Endothelial cell of umbilical vein (primary cell): ENCODE measurements around the gene RAD1. TPM values are rescaled to one million over a fixed set of nuclear protein-coding genes. Genes with fewer than 3 reads are reported as not detected.

ENCODE experiments used
- BruUV-seq: library from RNA; stranded (reverse); fragments of 400-500 nt; replicated peaks from 2 replicates; lab custom pipeline; 2021; lab: Mats Ljungman, UMichigan
- CTCF ChIA-PET: fragments of 300-600, 350-600 bp; sonication (Branson Sonifier 250); formaldehyde crosslinking; loops from one replicate; lab custom pipeline; 2021; ENCODE audit warnings: antibody characterized with exemption, inconsistent platforms; lab: Charles Lee
- POLR2A ChIA-PET: fragments of 300-600, 350-600 bp; sonication (Branson Sonifier 250); formaldehyde crosslinking; loops from one replicate; lab custom pipeline; 2021; ENCODE audit warnings: antibody characterized with exemption, inconsistent platforms; lab: Charles Lee
- DNase-seq: peaks from one replicate; pipeline ENCODE4 v3.0.0-alpha.2; 2011; ENCODE audit warnings: low read depth, low spot score
- FAIRE-seq: peaks from 2 replicates; lab custom pipeline; 2011; peaks lifted over from hg19 to GRCh38; lab: Jason Lieb, UNC
- H2AFZ ChIP-seq: 2 replicates; pipeline ENCODE4 v1.6.0; 2012; ENCODE audit warnings: low read depth, low read length, control low read depth, inconsistent platforms
- H3K27ac ChIP-seq: 2 replicates; pipeline ENCODE4 v1.5.1; 2011; ENCODE audit warnings: low read depth, mild to moderate bottlenecking, control low read depth, low read length, moderate library complexity; ENCODE audit not compliant: insufficient read depth
- H3K27me3 ChIP-seq, 2 experiments: 2 replicates each; pipeline versions ENCODE4 v1.6.0 to v1.6.1; 2011; ENCODE audit warnings: low read length in 2 of 2, mixed read lengths in 1 of 2; ENCODE audit not compliant: control insufficient read depth in 2 of 2, insufficient read depth in 2 of 2
- H3K36me3 ChIP-seq, 2 experiments: 2 replicates in 1 of 2; 3 replicates in 1 of 2; pipeline ENCODE4 v1.5.1; 2011; ENCODE audit warnings: low read length in 2 of 2, mild to moderate bottlenecking in 1 of 2, moderate library complexity in 1 of 2; ENCODE audit not compliant: control insufficient read depth in 2 of 2, insufficient read depth in 2 of 2; ENCODE audit errors: extremely low read depth in 1 of 2
- H3K4me1 ChIP-seq: 3 replicates; pipeline ENCODE4 v1.5.1; 2011; ENCODE audit warnings: mild to moderate bottlenecking, low read length; ENCODE audit not compliant: control insufficient read depth, insufficient read depth; ENCODE audit errors: extremely low read depth
- H3K4me2 ChIP-seq: 2 replicates; pipeline ENCODE4 v1.6.1; 2011; ENCODE audit warnings: low read length, control low read depth, mixed read lengths; ENCODE audit not compliant: insufficient read depth
- H3K4me3 ChIP-seq, 3 experiments: fragments of 200-600 bp in 1 of 3; sonication (generic), shearing (Covaris generic) in 1 of 3; replicated peaks in 1 of 3; 2 replicates each; pipeline ENCODE4 v1.5.1; 2011 to 2016; ENCODE audit warnings: control low read depth in 3 of 3, low read length in 3 of 3, mild to moderate bottlenecking in 2 of 3, inconsistent platforms in 1 of 3, low read depth in 1 of 3, moderate library complexity in 1 of 3; ENCODE audit not compliant: insufficient read depth in 1 of 3
- H3K79me2 ChIP-seq: 2 replicates; pipeline ENCODE4 v1.6.0; 2012; ENCODE audit warnings: low read length, inconsistent platforms; ENCODE audit not compliant: control insufficient read depth, insufficient read depth
- H3K9ac ChIP-seq: replicated peaks from 2 replicates; pipeline ENCODE3; 2011; ENCODE audit warnings: low read length, control low read depth; ENCODE audit not compliant: insufficient read depth; ENCODE audit errors: extremely low read depth
- H3K9me1 ChIP-seq: replicated peaks from 3 replicates; pipeline ENCODE4 v1.6.0; 2011; ENCODE audit warnings: mild to moderate bottlenecking, low read length; ENCODE audit not compliant: control insufficient read depth, insufficient read depth; ENCODE audit errors: extremely low read depth
- H3K9me3 ChIP-seq: replicated peaks from 2 replicates; pipeline ENCODE4 v1.5.1; 2012; ENCODE audit warnings: low read length, inconsistent platforms; ENCODE audit not compliant: control insufficient read depth, insufficient read depth
- H4K20me1 ChIP-seq: replicated peaks from 2 replicates; pipeline ENCODE3; 2011; ENCODE audit warnings: mild to moderate bottlenecking, low read length; ENCODE audit not compliant: control insufficient read depth, insufficient read depth; ENCODE audit errors: extremely low read depth
- EZH2 ChIP-seq: IDR thresholded peaks from 2 replicates; pipeline ENCODE4 v1.6.1; 2012; ENCODE audit warnings: borderline replicate concordance, low read depth, mild to moderate bottlenecking, moderate library complexity, low read length, inconsistent platforms; ENCODE audit not compliant: severe bottlenecking
- FOS ChIP-seq: IDR thresholded peaks from 2 replicates; pipeline ENCODE4 v1.6.1; 2011; ENCODE audit warnings: mild to moderate bottlenecking, low read length, moderate library complexity, borderline replicate concordance; ENCODE audit not compliant: insufficient read depth
- POLR2A ChIP-seq: IDR thresholded peaks from 2 replicates; pipeline ENCODE4 v1.6.1; 2012; ENCODE audit warnings: low read depth, mild to moderate bottlenecking, control low read depth, low read length
- POLR2AphosphoS5 ChIP-seq: IDR thresholded peaks from 2 replicates; pipeline ENCODE4 v1.6.1; 2012; ENCODE audit warnings: low read depth, mild to moderate bottlenecking, control low read depth, low read length, moderate library complexity; ENCODE audit not compliant: insufficient read depth
- dilution Hi-C: fragments of 300-500 bp; cut with MboI; formaldehyde crosslinking; loops from one replicate; pipeline ENCODE4 v1.15.0; 2019; ENCODE audit warnings: low sequenced_read_pairs; ENCODE audit not compliant: extremely low pct_ligation_motif_present
- intact Hi-C: fragments of 100-400 bp; cut with micrococcal nuclease; formaldehyde crosslinking; loops from one replicate; pipeline ENCODE4 v1.10.0; 2022
- polyA plus RNA-seq, 4 experiments: library from polyadenylated mRNA; depleted of rRNA in 3 of 4; stranded (reverse) in 3 of 4; unstranded in 1 of 4; fragments of >200 nt; gene quantifications; 2 replicates each; pipeline versions ENCODE4 v1.2.1 to v1.2.3, GENCODE V29; 2011 to 2012; ENCODE audit warnings: missing spikeins in 1 of 4
- total RNA-seq: library from RNA; stranded (reverse); gene quantifications from 2 replicates; pipeline ENCODE4 v1.2.3, GENCODE V29; 2021
- TF ChIP-seq, protein P1 (sequence below): IDR thresholded peaks from 2 replicates; pipeline ENCODE4 v1.6.1; 2011; ENCODE audit not compliant: insufficient read depth, insufficient read length
- TF ChIP-seq, protein P2 (sequence below), 2 donors: IDR thresholded peaks; 1 replicate in 1 of 2; 2 replicates in 1 of 2; pipeline ENCODE4 v1.5.1; 2011; ENCODE audit warnings: low read length in 2 of 2, mild to moderate bottlenecking in 2 of 2, moderate library complexity in 2 of 2, control low read depth in 1 of 2, inconsistent platforms in 1 of 2, low read depth in 1 of 2; ENCODE audit not compliant: insufficient read depth in 1 of 2; ENCODE audit errors: extremely low read depth in 1 of 2

RAD1 gene
- total and polyA plus RNA-seq, 2 donors (not counting 3 experiments of a cell fraction or from before 2014, with no cell fraction given): 10.7 to 22.2 TPM

DNA sequence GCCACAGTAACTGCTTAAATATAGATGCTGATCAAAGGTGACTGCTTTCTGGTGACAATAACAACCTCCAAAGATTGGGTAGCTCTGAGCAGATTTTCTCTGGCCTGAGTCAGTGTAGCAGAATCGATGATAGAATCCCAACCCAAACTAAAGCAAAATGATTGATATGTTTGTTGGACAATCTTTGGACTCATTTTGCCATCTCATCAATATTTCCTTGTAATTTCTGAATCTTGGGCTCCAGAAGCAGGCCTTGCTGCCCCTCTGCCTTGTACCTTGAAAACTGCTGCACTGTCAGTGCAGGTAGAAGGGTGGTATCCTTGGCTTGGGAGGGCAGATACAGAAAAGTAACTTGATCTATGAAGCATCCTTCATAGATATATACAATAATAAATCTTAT, 57.4 kb downstream of the RAD1 start:
- H3K4me3 ChIP-seq: no peak overlapping the region
- H3K36me3 ChIP-seq: no peaks in the 10 kb centered on the region
- no peaks in the 10 kb centered on the region for H3K9me1 ChIP-seq
- H3K4me2 ChIP-seq: no peak overlapping the region
- intact Hi-C loops: no loop called here
- H4K20me1 ChIP-seq: no peaks in the 10 kb centered on the region
- peaks cover 0 to 9% of the 10 kb centered on the region in 2 experiments for H3K27me3 ChIP-seq
- no peak overlapping the region for H2AFZ ChIP-seq
- no peak overlapping the region for H3K27ac ChIP-seq
- BruUV-seq: no TSS peak
- no peaks in the 10 kb centered on the region for H3K9me3 ChIP-seq
- dilution Hi-C loops: no loop called here
- TF ChIP-seq POLR2A: no peak
- TF ChIP-seq, protein P1, sequence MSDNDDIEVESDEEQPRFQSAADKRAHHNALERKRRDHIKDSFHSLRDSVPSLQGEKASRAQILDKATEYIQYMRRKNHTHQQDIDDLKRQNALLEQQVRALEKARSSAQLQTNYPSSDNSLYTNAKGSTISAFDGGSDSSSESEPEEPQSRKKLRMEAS: no peak
- TF ChIP-seq POLR2AphosphoS5: no peak
- TF ChIP-seq, protein P2, sequence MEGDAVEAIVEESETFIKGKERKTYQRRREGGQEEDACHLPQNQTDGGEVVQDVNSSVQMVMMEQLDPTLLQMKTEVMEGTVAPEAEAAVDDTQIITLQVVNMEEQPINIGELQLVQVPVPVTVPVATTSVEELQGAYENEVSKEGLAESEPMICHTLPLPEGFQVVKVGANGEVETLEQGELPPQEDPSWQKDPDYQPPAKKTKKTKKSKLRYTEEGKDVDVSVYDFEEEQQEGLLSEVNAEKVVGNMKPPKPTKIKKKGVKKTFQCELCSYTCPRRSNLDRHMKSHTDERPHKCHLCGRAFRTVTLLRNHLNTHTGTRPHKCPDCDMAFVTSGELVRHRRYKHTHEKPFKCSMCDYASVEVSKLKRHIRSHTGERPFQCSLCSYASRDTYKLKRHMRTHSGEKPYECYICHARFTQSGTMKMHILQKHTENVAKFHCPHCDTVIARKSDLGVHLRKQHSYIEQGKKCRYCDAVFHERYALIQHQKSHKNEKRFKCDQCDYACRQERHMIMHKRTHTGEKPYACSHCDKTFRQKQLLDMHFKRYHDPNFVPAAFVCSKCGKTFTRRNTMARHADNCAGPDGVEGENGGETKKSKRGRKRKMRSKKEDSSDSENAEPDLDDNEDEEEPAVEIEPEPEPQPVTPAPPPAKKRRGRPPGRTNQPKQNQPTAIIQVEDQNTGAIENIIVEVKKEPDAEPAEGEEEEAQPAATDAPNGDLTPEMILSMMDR (IDR thresholded peaks at IDR 0.05; ENCODE audit: extremely low read depth in 1 of 2, insufficient read depth in 1 of 2, low read depth in 1 of 2, low read length in 2 of 2): no peak
- no peak for TF ChIP-seq FOS
- TF ChIP-seq EZH2: no peak
- H3K4me1 ChIP-seq: peaks cover 5% of the 10 kb centered on the region
- no peak for DNase-seq
- ChIA-PET POLR2A (no interaction called here), CTCF (interaction anchor here (0.7 to 2.2 kb wide), 2 partner anchors 9 to 14 kb away, joined by 3 to 8 read pairs; no protein-coding TSS in a partner anchor)
- no peak overlapping the region for H3K9ac ChIP-seq
- no peak for FAIRE-seq
- H3K79me2 ChIP-seq: no peaks in the 10 kb centered on the region
